SK-N-SH (cell line): ENCODE results near the gene C1orf35. TPM values are rescaled to one million over a fixed set of nuclear protein-coding genes. Genes with fewer than 3 reads are reported as not detected.

Experiments
- CTCF ChIA-PET: fragments of 300-600, 350-600 bp; formaldehyde crosslinking; extraction: SDS; loops from one replicate; lab custom pipeline; 2021; lab: Yijun Ruan, JAX
- POLR2A ChIA-PET: fragments of 350-600 bp; sonication (Branson Sonifier 250); formaldehyde crosslinking; extraction: SDS; loops from one replicate; lab custom pipeline; 2020; ENCODE audit warnings: antibody characterized with exemption, inconsistent platforms; lab: Yijun Ruan, JAX
- DNase-seq: peaks from one replicate; pipeline ENCODE4 v3.0.0; 2012
- H2AFZ ChIP-seq: fragments of 200-600 bp; sonication (generic); 2 replicates; pipeline ENCODE4 v1.8.1; 2016; ENCODE audit warnings: antibody characterized with exemption, mild to moderate bottlenecking, low read depth
- H3F3A ChIP-seq: fragments of 200-600 bp; sonication (generic); replicated peaks from 2 replicates; pipeline ENCODE3; 2016; ENCODE audit warnings: antibody characterized with exemption, mild to moderate bottlenecking; ENCODE audit not compliant: insufficient read depth
- H3K27ac ChIP-seq, 2 experiments: fragments of 200-500 bp in 1 of 2; fragments of 200-600 bp in 1 of 2; sonication (Bioruptor generic) in 1 of 2; sonication (generic), shearing (Covaris generic) in 1 of 2; 2 replicates each; pipeline versions ENCODE4 v1.5.1 to v1.6.1; 2014 to 2016; ENCODE audit warnings: low read depth in 2 of 2, inconsistent platforms in 1 of 2, low read length in 1 of 2, mild to moderate bottlenecking in 1 of 2, mixed read lengths in 1 of 2
- H3K27me3 ChIP-seq: fragments of 200-600 bp; sonication (generic), shearing (Covaris generic); 2 replicates; pipeline ENCODE4 v1.6.1; 2016; ENCODE audit warnings: mixed run types; ENCODE audit not compliant: insufficient read depth
- H3K36me3 ChIP-seq, 2 experiments: fragments of 200-500 bp in 1 of 2; fragments of 200-600 bp in 1 of 2; sonication (Bioruptor generic) in 1 of 2; sonication (generic) in 1 of 2; replicated peaks in 1 of 2; 2 replicates each; pipeline versions ENCODE3 to v1.5.1; 2014 to 2016; ENCODE audit warnings: low read length in 1 of 2, mild to moderate bottlenecking in 1 of 2; ENCODE audit not compliant: insufficient read depth in 2 of 2, control insufficient read depth in 1 of 2
- H3K4me1 ChIP-seq, 2 experiments: fragments of 200-500 bp in 1 of 2; fragments of 200-600 bp in 1 of 2; sonication (Bioruptor generic) in 1 of 2; sonication (generic), shearing (Covaris generic) in 1 of 2; 2 replicates each; pipeline versions ENCODE4 v1.5.1 to v1.6.1; 2014 to 2016; ENCODE audit warnings: low read depth in 1 of 2, low read length in 1 of 2, mixed run types in 1 of 2; ENCODE audit not compliant: insufficient read depth in 2 of 2, control insufficient read depth in 1 of 2
- H3K4me2 ChIP-seq: fragments of 200-600 bp; sonication (generic), shearing (Covaris generic); 2 replicates; pipeline ENCODE4 v1.6.1; 2017; ENCODE audit warnings: mixed run types
- H3K4me3 ChIP-seq, 2 experiments: fragments of 200-500 bp in 1 of 2; fragments of 200-600 bp in 1 of 2; sonication (Bioruptor generic) in 1 of 2; sonication (generic), shearing (Covaris generic) in 1 of 2; 2 replicates each; pipeline versions ENCODE4 v1.5.1 to v1.8.1; 2014 to 2016; ENCODE audit warnings: low read depth in 2 of 2, inconsistent platforms in 1 of 2, low read length in 1 of 2, mild to moderate bottlenecking in 1 of 2, mixed read lengths in 1 of 2, moderate library complexity in 1 of 2
- H3K79me2 ChIP-seq: fragments of 200-600 bp; sonication (generic); 2 replicates; pipeline ENCODE4 v1.8.1; 2017; ENCODE audit warnings: mild to moderate bottlenecking; ENCODE audit not compliant: insufficient read depth
- H3K9ac ChIP-seq: fragments of 200-600 bp; sonication (generic); 2 replicates; pipeline ENCODE4 v1.6.1; 2017; ENCODE audit warnings: mixed run types
- H3K9me2 ChIP-seq: fragments of 200-600 bp; sonication (generic); 2 replicates; pipeline ENCODE4 v1.6.1; 2017; ENCODE audit warnings: mixed run types
- H3K9me3 ChIP-seq: fragments of 200-600 bp; sonication (generic); 2 replicates; pipeline ENCODE4 v1.6.1; 2017; ENCODE audit warnings: mixed run types, mild to moderate bottlenecking, moderate library complexity
- H4K20me1 ChIP-seq: fragments of 200-600 bp; sonication (generic); 2 replicates; pipeline ENCODE4 v1.6.1; 2017; ENCODE audit warnings: mild to moderate bottlenecking, mixed run types; ENCODE audit not compliant: insufficient read depth
- CHD2 ChIP-seq: fragments of 150-350 bp; IDR thresholded peaks from 2 replicates; pipeline ENCODE4 v1.6.1; 2018; ENCODE audit warnings: low read length; ENCODE audit not compliant: partially characterized antibody
- ELF1 ChIP-seq: IDR thresholded peaks from 2 replicates; pipeline ENCODE4 v1.4.0; 2012
- EP300 ChIP-seq, 2 experiments: IDR thresholded peaks; 2 replicates each; pipeline versions ENCODE4 v1.4.0 to v1.6.1; 2012; ENCODE audit warnings: borderline replicate concordance in 1 of 2, low read depth in 1 of 2, low read length in 1 of 2
- FOXM1 ChIP-seq: IDR thresholded peaks from 2 replicates; pipeline ENCODE4 v1.4.0; 2012; ENCODE audit warnings: low read depth, mild to moderate bottlenecking
- MXI1 ChIP-seq: IDR thresholded peaks from 2 replicates; pipeline ENCODE4 v1.6.1; 2012; ENCODE audit warnings: mild to moderate bottlenecking, low read depth, low read length, improper control_type of control experiment
- NRF1 ChIP-seq: IDR thresholded peaks from 2 replicates; pipeline ENCODE4 v1.6.1; 2012; ENCODE audit warnings: low read depth, mild to moderate bottlenecking, low read length
- RAD21 ChIP-seq: IDR thresholded peaks from 2 replicates; pipeline ENCODE4 v1.6.1; 2012; ENCODE audit warnings: mild to moderate bottlenecking, low read length
- TAF1 ChIP-seq: IDR thresholded peaks from 2 replicates; pipeline ENCODE4 v1.6.1; 2012; ENCODE audit warnings: low read depth, mild to moderate bottlenecking, low read length, moderate library complexity, borderline replicate concordance
- TCF12 ChIP-seq: IDR thresholded peaks from 2 replicates; pipeline ENCODE4 v1.4.0; 2012
- YY1 ChIP-seq: IDR thresholded peaks from 2 replicates; pipeline ENCODE4 v1.4.0; 2012; ENCODE audit warnings: low read depth, mild to moderate bottlenecking
- WGBS: methylation state at CpG from one replicate; pipeline ENCODE4 v1.1.6; 2017; ENCODE audit warnings: low lambda C conversion rate; 5-methylcytosine and 5-hydroxymethylcytosine counted together
- polyA plus RNA-seq, 3 experiments: library from polyadenylated mRNA; depleted of rRNA; stranded (reverse); fragments of >200 nt; gene quantifications; 2 replicates each; pipeline ENCODE4 v1.2.3, GENCODE V29; 2012
- TF ChIP-seq, protein P1 (sequence below): IDR thresholded peaks from 2 replicates; pipeline ENCODE4 v1.4.0; 2012; ENCODE audit warnings: low read depth, borderline replicate concordance
- TF ChIP-seq, protein P2 (sequence below): IDR thresholded peaks from 2 replicates; pipeline ENCODE4 v1.6.1; 2012; ENCODE audit warnings: mild to moderate bottlenecking, low read depth, low read length, moderate library complexity
- TF ChIP-seq, protein P3 (sequence below): fragments of 150-350 bp; IDR thresholded peaks from 2 replicates; pipeline ENCODE4 v1.6.1; 2017; ENCODE audit warnings: antibody characterized with exemption, low read length, low read depth, borderline replicate concordance
- TF ChIP-seq, protein P4 (sequence below): IDR thresholded peaks from 2 replicates; pipeline ENCODE4 v1.4.0; 2012; ENCODE audit warnings: low read depth, borderline replicate concordance
- TF ChIP-seq, protein P5 (sequence below): IDR thresholded peaks from 2 replicates; pipeline ENCODE4 v1.4.0; 2012; ENCODE audit warnings: low read depth

C1orf35 gene
- polyA plus RNA-seq, 1 of the 3 experiments (the other 2 are of a cell fraction): 42.9 TPM

DNA sequence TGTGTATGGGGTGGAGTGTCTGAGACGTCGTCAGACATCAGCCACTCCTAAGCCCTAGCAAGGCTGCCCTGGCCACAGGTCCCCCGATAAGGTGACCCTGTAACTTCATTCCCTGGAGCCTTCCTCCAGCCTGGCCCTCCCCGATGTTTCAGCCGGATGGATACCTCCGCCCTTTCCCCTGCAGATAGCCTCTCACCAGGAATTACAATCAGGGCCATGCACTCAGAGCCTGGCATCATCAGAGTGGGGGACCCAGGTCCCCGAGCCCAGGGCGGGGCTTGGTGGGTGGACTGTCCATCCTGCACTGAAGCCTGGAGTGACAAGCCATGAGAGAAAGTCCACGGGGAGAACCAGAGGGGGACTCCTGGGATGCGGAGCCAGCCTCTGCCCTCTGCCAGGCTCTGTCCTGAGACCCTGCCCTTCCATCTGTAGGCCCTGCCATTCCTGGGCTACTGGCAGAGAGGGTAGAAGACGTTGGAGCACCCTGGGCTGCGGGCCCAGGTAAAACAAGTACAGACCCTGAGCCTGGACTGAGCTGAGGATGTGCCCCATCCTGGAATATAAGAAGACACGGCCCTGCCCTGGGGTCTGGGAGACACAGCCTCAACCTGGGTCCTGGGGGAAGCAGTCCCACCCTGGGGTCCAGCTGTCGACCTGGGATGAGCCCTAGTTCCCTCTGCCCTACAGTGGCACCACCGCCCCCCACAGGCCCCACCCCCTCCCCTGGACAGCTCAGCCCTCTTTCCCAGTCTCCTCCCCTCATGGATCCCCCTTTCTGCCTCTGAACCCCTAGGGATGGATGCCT lies 37.4 kb downstream of the C1orf35 start:
- no peaks in the 10 kb centered on the region for H3K9me2 ChIP-seq
- ChIA-PET CTCF (interaction anchor here (0.6 kb wide), 2 partner anchors 16 to 449 kb away, joined by 3 to 4 read pairs; no protein-coding TSS in a partner anchor), POLR2A (no interaction called here)
- no peak overlapping the region for H3K9ac ChIP-seq
- DNase-seq: no peak
- no peaks in the 10 kb centered on the region for H3K9me3 ChIP-seq
- H3K4me2 ChIP-seq: no peak overlapping the region
- no peak overlapping the region for H2AFZ ChIP-seq
- no peak overlapping the region for H3K4me3 ChIP-seq
- H3K27me3 ChIP-seq: peaks cover 18% of the 10 kb centered on the region; the same call in 1 of the 2 replicates
- no peaks in the 10 kb centered on the region; a peak in 2 of 4 replicates for H3K4me1 ChIP-seq
- H3K36me3 ChIP-seq: no peaks in the 10 kb centered on the region
- H4K20me1 ChIP-seq: no peaks in the 10 kb centered on the region
- H3K79me2 ChIP-seq: no peaks in the 10 kb centered on the region
- TF ChIP-seq, protein P1, sequence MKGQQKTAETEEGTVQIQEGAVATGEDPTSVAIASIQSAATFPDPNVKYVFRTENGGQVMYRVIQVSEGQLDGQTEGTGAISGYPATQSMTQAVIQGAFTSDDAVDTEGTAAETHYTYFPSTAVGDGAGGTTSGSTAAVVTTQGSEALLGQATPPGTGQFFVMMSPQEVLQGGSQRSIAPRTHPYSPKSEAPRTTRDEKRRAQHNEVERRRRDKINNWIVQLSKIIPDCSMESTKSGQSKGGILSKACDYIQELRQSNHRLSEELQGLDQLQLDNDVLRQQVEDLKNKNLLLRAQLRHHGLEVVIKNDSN: no peak
- no peak for TF ChIP-seq RAD21
- TF ChIP-seq, protein P2, sequence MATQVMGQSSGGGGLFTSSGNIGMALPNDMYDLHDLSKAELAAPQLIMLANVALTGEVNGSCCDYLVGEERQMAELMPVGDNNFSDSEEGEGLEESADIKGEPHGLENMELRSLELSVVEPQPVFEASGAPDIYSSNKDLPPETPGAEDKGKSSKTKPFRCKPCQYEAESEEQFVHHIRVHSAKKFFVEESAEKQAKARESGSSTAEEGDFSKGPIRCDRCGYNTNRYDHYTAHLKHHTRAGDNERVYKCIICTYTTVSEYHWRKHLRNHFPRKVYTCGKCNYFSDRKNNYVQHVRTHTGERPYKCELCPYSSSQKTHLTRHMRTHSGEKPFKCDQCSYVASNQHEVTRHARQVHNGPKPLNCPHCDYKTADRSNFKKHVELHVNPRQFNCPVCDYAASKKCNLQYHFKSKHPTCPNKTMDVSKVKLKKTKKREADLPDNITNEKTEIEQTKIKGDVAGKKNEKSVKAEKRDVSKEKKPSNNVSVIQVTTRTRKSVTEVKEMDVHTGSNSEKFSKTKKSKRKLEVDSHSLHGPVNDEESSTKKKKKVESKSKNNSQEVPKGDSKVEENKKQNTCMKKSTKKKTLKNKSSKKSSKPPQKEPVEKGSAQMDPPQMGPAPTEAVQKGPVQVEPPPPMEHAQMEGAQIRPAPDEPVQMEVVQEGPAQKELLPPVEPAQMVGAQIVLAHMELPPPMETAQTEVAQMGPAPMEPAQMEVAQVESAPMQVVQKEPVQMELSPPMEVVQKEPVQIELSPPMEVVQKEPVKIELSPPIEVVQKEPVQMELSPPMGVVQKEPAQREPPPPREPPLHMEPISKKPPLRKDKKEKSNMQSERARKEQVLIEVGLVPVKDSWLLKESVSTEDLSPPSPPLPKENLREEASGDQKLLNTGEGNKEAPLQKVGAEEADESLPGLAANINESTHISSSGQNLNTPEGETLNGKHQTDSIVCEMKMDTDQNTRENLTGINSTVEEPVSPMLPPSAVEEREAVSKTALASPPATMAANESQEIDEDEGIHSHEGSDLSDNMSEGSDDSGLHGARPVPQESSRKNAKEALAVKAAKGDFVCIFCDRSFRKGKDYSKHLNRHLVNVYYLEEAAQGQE: no peak
- 64% methylated on average over 12 of the region's 15 CpGs for WGBS
- H3F3A ChIP-seq: no peaks in the 10 kb centered on the region
- H3K27ac ChIP-seq: no peak overlapping the region

DNA sequence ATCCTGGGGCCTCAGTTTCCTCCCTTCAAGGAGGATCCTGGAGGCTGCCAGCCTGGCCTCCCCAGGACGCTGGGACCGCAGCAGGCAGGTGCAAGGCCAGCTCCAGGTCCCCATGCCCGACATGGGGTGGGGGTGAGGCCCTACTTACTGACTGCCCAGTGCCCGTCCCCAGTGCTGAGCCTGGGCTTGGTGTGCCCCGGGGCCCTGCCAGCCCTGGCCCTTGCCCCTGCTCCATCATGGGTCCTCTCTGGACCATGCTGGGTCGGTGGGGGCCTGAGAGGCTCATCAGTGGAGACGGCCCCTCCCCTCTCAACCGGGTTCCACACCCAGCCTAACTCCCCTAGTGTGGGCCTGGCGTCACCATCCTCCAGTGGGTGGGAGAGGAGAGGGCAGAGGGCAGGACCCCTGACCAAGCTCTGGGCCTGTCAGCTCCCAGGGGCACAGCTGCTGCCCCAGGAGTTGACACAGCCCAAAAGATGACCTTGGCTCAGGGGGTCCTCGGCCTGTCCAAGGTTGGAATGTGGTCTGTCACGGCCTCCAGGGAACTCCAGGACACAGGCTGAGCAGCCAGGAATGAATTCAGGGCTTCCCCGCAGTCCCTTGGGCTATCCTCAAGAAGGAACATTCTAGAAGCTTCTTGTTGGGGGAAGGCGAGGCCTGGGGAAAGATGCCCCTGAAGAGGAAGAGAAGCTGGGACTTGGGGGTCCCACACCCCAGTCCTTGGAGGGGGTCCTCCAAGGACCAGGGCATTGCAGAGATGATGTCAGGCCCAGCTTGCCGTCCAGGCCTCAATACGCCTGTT lies 38.2 kb downstream of the C1orf35 start:
- no peaks in the 10 kb centered on the region for H3K36me3 ChIP-seq
- H3K4me3 ChIP-seq: no peak overlapping the region
- no peak overlapping the region for H3K27ac ChIP-seq
- no peaks in the 10 kb centered on the region for H3K79me2 ChIP-seq
- peaks cover 0 to 3% of the 10 kb centered on the region in 2 experiments; a peak in 2 of 4 replicates for H3K4me1 ChIP-seq
- no peak for DNase-seq
- no peak overlapping the region for H3K9ac ChIP-seq
- H4K20me1 ChIP-seq: no peaks in the 10 kb centered on the region
- POLR2A ChIA-PET: no interaction called here
- no peak overlapping the region for H3K4me2 ChIP-seq
- H3F3A ChIP-seq: no peaks in the 10 kb centered on the region
- H3K27me3 ChIP-seq: peaks cover 23% of the 10 kb centered on the region; the same call in 1 of the 2 replicates
- no peaks in the 10 kb centered on the region for H3K9me2 ChIP-seq
- H3K9me3 ChIP-seq: no peaks in the 10 kb centered on the region
- CTCF ChIA-PET: no interaction called here
- no peak overlapping the region for H2AFZ ChIP-seq
- 44% methylated on average over 4 of the region's 15 CpGs for WGBS
- TF ChIP-seq, protein P3, sequence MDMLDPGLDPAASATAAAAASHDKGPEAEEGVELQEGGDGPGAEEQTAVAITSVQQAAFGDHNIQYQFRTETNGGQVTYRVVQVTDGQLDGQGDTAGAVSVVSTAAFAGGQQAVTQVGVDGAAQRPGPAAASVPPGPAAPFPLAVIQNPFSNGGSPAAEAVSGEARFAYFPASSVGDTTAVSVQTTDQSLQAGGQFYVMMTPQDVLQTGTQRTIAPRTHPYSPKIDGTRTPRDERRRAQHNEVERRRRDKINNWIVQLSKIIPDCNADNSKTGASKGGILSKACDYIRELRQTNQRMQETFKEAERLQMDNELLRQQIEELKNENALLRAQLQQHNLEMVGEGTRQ: no peak
- TF ChIP-seq MXI1: no peak
- TF ChIP-seq, protein P4, sequence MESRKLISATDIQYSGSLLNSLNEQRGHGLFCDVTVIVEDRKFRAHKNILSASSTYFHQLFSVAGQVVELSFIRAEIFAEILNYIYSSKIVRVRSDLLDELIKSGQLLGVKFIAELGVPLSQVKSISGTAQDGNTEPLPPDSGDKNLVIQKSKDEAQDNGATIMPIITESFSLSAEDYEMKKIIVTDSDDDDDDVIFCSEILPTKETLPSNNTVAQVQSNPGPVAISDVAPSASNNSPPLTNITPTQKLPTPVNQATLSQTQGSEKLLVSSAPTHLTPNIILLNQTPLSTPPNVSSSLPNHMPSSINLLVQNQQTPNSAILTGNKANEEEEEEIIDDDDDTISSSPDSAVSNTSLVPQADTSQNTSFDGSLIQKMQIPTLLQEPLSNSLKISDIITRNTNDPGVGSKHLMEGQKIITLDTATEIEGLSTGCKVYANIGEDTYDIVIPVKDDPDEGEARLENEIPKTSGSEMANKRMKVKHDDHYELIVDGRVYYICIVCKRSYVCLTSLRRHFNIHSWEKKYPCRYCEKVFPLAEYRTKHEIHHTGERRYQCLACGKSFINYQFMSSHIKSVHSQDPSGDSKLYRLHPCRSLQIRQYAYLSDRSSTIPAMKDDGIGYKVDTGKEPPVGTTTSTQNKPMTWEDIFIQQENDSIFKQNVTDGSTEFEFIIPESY: no peak
- no peak for TF ChIP-seq ELF1
- no peak for TF ChIP-seq YY1
- no peak for TF ChIP-seq TAF1
- no peak for TF ChIP-seq FOXM1
- TF ChIP-seq TCF12: no peak
- TF ChIP-seq EP300 (IDR thresholded peaks at IDR 0.05; ENCODE audit: borderline replicate concordance in 1 of 2, low read depth in 1 of 2, low read length in 1 of 2): no peak
- no peak for TF ChIP-seq NRF1
- TF ChIP-seq CHD2: no peak
- TF ChIP-seq, protein P5, sequence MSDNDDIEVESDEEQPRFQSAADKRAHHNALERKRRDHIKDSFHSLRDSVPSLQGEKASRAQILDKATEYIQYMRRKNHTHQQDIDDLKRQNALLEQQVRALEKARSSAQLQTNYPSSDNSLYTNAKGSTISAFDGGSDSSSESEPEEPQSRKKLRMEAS: no peak
